HG03097 (cell line): Measurements from ENCODE around the gene TMEM259.

ENCODE experiments used
- ATAC-seq: cut with Tn5 transposase; IDR thresholded peaks from one replicate; pipeline ENCODE4 v1.9.1; 2021; ENCODE audit not compliant: unreplicated experiment, low FRiP score

TMEM259 gene

DNA sequence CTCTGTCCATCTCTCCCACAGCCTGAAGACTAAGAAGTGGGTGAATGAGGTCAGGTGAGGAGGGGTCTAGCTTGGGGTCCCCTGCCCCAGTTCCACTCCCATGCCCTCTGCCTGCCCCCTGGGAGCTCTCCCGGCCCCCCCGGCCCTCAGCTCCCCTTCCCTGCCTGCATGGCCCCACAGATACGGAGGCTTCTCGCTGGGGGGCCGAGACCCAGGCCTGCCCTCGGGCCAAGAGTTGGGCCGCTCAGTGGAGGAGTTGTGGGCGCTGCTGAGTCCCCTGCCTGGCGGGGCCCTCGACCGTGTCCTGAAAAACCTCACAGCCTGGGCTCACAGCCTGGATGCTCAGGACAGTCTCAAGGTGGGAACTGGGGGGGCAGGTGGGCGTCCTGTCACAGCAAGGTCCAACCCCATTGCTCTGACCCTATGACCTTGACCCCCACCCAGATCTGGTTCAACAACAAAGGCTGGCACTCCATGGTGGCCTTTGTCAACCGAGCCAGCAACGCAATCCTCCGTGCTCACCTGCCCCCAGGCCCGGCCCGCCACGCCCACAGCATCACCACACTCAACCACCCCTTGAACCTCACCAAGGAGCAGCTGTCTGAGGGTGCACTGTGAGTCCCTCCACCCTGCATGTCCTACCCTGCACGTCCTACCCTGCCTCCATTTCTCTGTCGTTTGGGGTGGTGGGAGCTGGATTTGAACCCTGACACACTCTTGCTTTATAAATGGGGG, 35.1 kb upstream of the TMEM259 start:
- ATAC-seq = no peak

DNA sequence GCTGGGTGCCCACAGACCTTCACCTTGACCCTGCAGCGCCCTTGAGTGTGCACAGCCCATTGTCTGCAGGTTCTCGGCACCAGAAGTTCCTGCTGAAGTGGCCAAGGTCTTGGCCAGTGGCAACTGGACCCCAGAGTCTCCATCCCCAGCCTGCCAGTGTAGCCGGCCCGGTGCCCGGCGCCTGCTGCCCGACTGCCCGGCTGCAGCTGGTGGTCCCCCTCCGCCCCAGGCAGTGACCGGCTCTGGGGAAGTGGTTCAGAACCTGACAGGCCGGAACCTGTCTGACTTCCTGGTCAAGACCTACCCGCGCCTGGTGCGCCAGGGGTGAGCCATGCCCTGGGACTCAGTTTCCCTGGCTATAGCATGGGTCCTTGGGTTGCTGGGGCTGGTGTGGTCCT, 34.1 kb upstream of the TMEM259 start:
- ATAC-seq = no peak

DNA sequence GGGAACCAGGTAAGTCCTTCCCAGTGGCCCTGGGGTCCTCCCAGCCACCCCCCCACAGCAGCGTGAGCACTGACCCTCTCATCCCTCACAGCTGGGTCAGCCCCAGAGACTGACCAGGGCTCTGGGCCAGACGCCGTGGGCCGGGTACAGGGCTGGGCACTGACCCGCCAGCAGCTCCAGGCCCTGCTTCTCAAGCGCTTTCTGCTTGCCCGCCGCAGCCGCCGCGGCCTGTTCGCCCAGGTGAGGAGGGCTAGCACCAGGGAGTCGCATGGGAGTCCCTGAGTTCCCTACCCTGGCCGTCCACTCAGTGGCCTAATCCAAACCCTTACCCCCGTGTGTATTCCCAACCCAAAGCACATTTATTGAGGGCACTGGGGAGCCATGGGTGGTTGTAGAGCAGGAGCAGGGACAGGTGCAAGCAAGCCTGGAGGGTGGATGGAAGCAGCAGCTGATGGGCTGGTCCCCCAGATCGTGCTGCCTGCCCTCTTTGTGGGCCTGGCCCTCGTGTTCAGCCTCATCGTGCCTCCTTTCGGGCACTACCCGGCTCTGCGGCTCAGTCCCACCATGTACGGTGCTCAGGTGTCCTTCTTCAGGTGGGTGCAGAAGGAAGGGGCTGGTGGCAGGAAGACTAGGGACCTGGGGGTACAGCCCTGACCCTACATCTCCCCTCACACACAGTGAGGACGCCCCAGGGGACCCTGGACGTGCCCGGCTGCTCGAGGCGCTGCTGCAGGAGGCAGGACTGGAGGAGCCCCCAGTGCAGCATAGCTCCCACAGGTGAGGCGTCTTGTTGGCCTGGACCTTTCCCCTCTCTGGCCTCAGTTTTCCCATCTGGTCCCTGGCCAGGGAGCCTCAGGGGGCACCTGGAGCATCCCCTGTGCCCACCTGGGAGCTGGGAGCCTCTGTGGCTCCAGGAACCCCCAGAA, 33.4 kb upstream of the TMEM259 start:
- no peak for ATAC-seq

DNA sequence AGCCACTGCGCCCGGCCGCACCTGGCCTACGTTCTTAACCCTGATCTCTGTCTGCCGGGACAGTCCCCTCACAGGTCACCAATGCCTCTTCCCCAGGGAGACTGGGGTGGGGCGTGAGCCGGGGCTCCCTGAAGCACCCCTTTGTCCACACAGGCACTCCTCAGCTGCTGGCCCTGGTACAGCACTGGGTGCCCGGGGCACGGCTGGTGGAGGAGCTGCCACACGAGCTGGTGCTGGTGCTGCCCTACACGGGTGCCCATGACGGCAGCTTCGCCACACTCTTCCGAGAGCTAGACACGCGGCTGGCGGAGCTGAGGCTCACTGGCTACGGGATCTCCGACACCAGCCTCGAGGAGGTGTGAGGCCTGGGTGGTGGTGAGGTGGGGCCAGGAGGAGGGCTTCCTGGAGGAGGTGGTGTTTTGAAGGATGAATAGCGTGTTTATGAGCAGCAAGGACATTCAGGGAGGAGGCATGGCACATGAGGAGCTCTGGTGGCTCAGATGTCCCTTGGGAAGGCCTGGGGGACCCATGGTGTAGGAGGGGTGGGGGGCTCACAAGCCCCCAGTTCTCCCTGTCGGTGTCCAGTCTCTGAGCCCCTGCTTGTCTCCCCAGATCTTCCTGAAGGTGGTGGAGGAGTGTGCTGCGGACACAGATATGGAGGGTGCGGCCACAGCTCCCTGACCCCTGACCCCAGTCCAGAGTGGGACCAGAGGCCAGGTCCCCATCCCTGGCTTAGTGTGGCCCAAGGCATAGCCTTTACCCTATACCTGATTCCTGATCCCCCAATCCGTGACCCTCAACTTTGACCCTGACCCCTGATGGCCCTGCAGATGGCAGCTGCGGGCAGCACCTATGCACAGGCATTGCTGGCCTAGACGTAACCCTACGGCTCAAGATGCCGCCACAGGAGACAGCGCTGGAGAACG, 32.5 kb upstream of the TMEM259 start:
- no peak for ATAC-seq

DNA sequence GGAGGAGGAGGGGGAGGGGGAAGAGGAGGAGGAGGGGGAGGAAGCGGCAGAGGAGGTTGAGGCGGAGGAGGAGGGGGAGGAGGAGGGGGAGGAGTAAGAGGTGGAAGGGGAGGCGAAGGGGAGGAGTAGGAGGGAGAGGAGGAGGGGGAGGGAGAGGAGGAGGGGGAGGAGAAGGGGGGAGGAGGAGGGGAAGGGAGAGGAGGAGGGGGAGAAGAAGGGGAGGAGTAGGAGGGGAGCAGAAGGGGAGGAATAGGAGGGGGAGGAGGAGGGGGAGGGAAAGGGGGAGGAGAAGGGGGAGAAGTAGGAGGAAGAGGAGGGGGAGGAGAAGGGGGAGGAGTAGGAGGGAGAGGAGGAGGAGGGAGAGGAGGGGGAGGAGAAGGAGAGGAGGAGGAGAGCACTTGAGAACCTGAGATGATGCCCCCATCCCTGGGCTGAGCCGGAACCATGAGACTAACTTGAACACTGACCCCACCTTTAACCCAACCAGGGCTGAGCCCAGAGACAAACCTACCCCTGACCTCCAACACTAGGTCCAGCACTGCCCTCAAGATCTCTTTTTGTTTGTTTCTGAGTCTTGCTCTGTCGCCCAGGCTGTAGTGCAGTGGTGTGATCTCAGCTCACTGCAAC, 31.5 kb upstream of the TMEM259 start:
- ATAC-seq = no peak

DNA sequence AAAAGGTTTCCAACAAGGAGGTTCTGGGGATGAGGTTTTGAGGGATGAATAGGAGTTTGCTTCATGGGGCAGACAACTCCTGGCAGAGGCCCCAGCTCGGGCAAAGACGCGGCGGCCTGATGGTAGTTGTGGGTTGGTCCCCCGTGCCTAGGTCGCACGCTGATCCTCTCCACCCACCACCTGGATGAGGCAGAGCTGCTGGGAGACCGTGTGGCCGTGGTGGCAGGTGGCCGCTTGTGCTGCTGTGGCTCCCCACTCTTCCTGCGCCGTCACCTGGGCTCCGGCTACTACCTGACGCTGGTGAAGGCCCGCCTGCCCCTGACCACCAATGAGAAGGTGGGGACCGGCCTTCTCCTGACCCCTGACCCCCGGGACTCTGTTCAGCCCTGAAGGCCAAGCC, 30.9 kb upstream of the TMEM259 start:
- no peak for ATAC-seq

DNA sequence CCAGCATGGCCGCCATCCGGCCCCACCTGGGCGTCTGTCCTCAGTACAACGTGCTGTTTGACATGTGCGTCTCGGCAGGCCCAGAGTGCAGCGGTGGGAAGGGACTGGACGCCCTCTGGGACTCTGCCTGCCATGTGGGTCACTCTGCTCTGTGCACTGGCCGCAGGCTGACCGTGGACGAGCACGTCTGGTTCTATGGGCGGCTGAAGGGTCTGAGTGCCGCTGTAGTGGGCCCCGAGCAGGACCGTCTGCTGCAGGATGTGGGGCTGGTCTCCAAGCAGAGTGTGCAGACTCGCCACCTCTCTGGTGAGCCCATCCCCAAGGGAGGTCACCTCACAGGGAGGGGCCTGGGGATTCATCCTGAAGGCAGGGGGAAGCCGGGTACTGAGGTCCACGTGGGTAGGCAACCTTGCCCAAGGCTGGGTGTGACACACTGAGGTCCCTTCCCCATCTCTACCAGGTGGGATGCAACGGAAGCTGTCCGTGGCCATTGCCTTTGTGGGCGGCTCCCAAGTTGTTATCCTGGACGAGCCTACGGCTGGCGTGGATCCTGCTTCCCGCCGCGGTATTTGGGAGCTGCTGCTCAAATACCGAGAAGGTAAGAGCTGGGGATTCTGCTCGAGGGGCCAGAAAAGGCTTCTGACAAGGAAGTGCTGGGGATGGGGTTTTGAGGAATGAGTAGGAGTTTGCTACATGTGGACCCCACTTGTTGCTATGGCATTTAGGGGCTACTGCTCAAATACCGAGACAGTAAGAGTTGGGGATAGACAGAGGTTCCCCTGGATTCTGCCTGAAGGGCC, 30.3 kb upstream of the TMEM259 start:
- no peak for ATAC-seq

DNA sequence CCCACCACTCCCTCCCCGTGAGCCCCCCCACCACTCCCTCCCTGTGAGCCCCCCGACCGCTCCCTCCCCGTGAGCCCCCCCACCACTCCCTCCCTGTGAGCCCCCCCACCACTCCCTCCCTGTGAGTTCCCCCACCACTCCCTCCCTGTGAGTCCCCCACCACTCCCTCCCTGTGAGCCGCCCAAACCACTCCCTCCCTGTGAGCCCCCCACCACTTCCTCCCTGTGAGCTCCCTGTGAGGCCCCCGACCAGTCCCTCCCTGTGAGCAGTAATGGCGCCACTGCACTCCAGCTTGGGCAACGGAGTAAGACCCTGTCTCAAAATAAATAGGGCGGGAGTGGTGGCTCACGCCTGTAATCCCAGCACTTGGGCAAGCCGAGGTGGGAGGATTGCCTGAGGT, 28.9 kb upstream of the TMEM259 start:
- ATAC-seq = no peak

DNA sequence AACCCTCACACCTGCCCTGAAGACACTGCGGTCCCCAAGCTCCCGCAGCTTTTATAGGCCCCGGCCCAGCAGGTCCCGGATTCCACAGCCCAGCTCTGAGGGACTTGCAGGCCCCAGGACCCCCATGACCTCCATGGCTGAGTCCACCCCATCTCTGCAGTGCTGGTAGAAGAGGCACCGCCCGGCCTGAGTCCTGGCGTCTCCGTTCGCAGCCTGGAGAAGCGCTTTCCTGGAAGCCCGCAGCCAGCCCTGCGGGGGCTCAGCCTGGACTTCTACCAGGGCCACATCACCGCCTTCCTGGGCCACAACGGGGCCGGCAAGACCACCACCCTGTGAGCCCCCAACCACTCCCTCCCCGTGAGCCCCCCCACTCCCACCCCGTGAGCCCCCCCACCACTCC, 28.2 kb upstream of the TMEM259 start:
- no peak for ATAC-seq

DNA sequence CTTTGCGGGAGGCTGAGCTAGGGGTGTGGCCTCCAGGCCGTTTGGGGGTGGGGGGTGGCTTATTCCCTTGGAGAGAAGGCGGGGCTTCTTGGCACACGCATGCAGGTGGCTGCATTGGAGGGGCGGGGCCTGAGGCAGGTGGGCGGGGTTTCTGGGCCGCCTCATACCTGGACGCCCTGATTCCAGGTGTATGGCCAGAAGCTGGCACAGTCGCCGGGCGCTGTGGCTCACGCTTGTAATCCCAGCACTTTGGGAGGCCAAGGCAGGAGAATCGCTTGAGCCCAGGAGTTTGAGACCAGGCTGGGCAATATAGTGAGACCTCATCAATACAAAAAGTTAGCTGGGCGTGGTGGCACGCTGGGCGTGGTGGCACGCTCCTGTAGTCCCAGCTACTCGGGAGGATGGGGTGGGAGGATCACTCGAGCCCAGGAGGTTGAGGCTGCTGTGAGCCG, 26.8 kb upstream of the TMEM259 start:
- no peak for ATAC-seq

DNA sequence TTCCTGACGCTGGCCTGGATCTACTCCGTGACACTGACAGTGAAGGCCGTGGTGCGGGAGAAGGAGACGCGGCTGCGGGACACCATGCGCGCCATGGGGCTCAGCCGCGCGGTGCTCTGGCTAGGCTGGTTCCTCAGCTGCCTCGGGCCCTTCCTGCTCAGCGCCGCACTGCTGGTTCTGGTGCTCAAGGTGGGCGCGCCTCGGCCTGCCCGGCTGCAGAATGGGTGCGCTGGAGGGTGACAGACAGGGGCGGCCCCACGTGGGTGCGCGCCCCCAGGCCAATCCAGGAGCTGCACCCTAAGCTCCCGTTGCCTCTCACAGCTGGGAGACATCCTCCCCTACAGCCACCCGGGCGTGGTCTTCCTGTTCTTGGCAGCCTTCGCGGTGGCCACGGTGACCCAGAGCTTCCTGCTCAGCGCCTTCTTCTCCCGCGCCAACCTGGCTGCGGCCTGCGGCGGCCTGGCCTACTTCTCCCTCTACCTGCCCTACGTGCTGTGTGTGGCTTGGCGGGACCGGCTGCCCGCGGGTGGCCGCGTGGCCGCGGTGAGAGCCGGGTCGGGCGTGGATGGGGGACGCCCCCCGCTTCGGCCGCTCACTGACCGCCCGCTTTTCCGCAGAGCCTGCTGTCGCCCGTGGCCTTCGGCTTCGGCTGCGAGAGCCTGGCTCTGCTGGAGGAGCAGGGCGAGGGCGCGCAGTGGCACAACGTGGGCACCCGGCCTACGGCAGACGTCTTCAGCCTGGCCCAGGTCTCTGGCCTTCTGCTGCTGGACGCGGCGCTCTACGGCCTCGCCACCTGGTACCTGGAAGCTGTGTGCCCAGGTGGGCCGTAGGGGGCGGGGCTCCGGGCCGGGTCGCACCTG, 26.1 kb upstream of the TMEM259 start:
- ATAC-seq = no peak

DNA sequence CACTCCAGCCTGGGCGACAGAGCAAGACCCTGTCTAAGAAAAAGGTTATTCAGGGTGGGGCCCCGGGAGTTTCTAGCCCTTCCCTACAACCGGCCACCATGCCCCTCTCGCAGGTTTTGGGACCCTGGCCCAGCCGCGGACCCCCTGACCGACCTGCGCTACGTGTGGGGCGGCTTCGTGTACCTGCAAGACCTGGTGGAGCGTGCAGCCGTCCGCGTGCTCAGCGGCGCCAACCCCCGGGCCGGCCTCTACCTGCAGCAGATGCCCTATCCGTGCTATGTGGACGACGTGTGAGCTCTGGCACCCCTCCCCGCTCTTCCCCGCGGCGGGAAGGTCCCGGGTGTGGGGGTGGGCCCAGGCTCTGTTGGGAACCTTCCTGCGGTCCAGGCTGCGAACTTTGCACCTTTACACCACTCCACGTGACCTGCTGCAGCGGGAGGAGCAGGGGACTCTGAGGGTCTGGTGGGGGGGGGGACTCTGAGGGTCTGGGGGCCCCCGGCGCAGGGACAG, 25.2 kb upstream of the TMEM259 start:
- ATAC-seq = no peak

DNA sequence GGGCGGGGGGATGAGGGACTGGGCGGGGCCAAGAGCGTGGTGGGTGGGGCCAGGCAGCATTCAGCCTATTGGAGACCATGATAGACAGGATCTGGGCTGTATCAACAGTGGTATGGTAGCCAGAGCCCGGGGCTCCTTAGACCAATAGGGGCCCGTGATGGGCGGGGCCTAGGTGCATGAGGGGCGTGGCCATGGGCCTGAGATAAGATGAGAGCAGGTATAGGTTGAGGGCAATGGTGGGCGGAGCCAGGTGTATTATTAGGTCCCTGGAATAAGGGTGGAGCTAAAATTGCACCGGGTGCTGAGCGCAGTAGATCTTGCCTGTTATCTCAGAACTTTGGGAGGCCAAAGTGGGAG, 24.3 kb upstream of the TMEM259 start:
- no peak for ATAC-seq

DNA sequence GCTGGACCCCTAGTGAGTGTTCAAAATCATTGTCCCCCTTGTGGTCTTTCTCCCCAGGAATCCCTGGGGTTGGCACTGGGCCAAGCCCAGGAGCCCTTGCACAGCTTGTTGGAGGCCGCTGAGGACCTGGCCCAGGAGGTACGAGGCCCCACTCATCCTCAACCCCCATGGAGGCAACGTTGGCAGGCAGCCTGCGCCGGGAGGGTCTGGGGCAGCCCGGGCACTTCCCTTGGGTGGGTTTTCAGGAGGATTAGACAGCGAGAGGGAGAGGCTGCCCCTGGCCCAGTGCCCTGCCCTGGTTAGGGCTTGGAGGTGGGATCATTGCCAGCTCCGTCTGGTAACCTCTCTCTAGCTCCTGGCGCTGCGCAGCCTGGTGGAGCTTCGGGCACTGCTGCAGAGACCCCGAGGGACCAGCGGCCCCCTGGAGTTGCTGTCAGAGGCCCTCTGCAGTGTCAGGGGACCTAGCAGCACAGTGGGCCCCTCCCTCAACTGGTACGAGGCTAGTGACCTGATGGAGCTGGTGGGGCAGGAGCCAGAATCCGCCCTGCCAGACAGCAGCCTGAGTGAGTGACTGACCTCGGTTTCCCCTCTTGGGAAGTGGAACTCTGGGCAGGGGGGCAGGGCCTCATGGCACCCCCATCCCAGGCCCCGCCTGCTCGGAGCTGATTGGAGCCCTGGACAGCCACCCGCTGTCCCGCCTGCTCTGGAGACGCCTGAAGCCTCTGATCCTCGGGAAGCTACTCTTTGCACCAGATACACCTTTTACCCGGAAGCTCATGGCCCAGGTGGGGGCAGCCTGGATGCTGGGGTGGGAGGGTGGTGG, 22.0 kb upstream of the TMEM259 start:
- no peak for ATAC-seq

DNA sequence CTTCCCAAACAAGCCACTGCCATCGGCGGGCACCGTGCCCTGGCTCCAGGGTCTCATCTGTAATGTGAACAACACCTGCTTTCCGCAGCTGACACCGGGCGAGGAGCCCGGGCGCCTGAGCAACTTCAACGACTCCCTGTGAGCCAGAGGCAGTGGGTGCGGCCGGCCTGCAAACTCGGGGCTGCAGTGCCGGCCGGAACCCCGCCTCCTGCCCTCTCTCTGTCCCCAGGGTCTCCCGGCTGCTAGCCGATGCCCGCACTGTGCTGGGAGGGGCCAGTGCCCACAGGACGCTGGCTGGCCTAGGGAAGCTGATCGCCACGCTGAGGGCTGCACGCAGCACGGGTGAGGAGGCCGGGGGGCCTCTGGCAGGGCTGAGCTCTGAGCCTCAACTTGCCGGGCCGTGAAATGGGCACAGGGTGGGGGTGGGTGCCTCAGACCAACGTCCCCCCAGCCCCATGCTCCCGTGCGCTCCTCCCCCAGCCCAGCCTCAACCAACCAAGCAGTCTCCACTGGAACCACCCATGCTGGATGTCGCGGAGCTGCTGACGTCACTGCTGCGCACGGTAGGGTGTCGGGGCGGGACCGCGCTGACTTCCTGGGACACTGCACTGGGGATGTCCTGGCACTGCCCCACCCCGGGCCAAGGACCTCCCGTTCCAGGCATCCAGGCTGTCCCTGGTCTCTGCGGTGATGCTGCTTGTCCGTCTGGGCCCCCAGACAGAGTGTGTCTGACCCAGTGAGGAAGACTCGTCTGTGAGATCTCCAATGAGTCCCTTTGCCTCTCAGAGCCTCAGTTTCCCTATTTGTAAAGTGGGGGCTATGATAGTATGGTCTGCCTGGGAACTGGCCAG, 21.1 kb upstream of the TMEM259 start:
- no peak for ATAC-seq

DNA sequence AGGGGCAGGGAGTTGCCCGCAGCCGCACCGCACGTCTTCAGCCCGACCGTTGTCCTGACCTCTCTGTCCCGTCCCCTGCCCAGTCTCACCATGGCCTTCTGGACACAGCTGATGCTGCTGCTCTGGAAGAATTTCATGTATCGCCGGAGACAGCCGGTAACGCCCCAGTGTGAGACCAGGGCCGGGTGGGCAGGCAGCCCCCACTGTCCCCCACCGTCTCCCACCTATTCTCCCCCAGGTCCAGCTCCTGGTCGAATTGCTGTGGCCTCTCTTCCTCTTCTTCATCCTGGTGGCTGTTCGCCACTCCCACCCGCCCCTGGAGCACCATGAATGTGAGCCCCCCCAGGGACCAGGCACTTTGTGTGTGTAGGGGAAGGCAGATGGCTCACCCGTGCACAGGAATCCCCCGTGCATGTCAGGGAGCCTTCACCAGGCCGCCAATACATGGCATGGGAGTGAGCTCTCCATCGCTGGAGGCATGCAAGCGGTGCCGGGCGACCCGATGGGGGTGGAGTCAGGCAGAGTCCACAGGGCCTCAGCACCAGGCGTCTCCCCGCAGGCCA, 20.4 kb upstream of the TMEM259 start:
- no peak for ATAC-seq
